ENCODE data around the gene TCOF1. TPM values are rescaled to one million over a fixed set of nuclear protein-coding genes. Genes with fewer than 3 reads are reported as not detected.

Gene TCOF1
- total and polyA plus RNA-seq, 2 of the 8 experiments (the other 6 are each of a cell fraction or from before 2014, with no cell fraction given): 35.9 to 170 TPM

DNA sequence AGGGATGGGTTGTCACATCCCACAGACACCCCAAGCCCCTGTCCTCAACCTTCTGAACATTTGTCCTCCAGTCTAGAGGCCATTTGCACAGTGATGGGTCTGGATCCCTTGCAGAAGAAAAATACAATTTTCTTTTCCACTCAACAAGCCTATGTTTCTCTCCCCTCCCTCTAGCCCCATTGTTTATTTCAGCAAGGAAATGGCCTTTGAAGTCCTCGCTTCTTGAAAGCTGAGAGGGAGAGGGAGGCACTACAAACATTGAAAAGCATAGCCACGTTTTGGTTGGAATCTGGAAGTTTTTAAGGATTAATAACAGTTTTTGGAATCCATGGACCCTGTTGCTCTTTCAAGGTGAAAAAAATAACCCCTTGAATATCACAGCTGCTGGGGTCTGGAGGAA lies 30.8 kb upstream of the TCOF1 start:
- H3K4me3 ChIP-seq (ENCODE audit: extremely low read depth in 1 of 4, insufficient read depth in 2 of 4, low read depth in 3 of 4, low read length in 4 of 4): no peak overlapping the region
- no peaks in the 10 kb centered on the region for H3K27me3 ChIP-seq (replicated peaks in 1 of 4; ENCODE audit: control insufficient read depth in 3 of 4, extremely low read depth in 1 of 4, insufficient read depth in 3 of 4, low read length in 3 of 4)
- no peaks in the 10 kb centered on the region for H3K4me1 ChIP-seq (replicated peaks in 1 of 4; ENCODE audit: control insufficient read depth in 3 of 4, insufficient read depth in 4 of 4, low read length in 3 of 4)
- no peaks in the 10 kb centered on the region for H3K36me3 ChIP-seq (ENCODE audit: control insufficient read depth in 2 of 4, insufficient read depth in 4 of 4, low read length in 3 of 4)
- H3K56ac ChIP-seq (replicated peaks; ENCODE audit: insufficient read length, low read depth, low read length): no peak overlapping the region
- no peak overlapping the region for H3K18ac ChIP-seq (ENCODE audit: extremely low read depth, low read length)
- no peaks in the 10 kb centered on the region for H3K79me2 ChIP-seq (ENCODE audit: control insufficient read depth in 1 of 2, insufficient read depth in 2 of 2, low read length in 2 of 2)
- no peak overlapping the region for H3K23ac ChIP-seq (ENCODE audit: insufficient read length)
- no peak overlapping the region for H2BK20ac ChIP-seq (ENCODE audit: low read length)
- no peak overlapping the region for H3K4ac ChIP-seq (replicated peaks; ENCODE audit: insufficient read length, low read depth, low read length)
- H4K91ac ChIP-seq (replicated peaks; ENCODE audit: insufficient read length, low read length): no peak overlapping the region
- WGBS, 2 experiments (ENCODE audit: extremely low coverage in 1 of 2, insufficient coverage in 1 of 2, insufficient read length in 1 of 2, insufficient replicate concordance in 2 of 2, low coverage in 1 of 2, low lambda C conversion rate in 2 of 2, missing lambda C conversion rate in 1 of 2): 76% methylated on average over 2 of the region's 2 CpGs; no CpG with 5 or more reads in 1 of the 2 experiments
- no peaks in the 10 kb centered on the region for H3K23me2 ChIP-seq (ENCODE audit: low read depth, low read length)
- no peaks in the 10 kb centered on the region for H3K9me3 ChIP-seq (ENCODE audit: insufficient read depth in 2 of 2, low read depth in 1 of 2, low read length in 1 of 2)
- FAIRE-seq (no peak), DNase-seq (ENCODE audit: low read depth in 1 of 2, low spot score in 2 of 2) (no peak)
- H4K8ac ChIP-seq (ENCODE audit: extremely low read depth, insufficient read depth, low read length): no peak overlapping the region
- H2AK5ac ChIP-seq (ENCODE audit: low read depth, low read length): no peak overlapping the region
- no peak overlapping the region for H4K5ac ChIP-seq (ENCODE audit: insufficient read length, low read depth, low read length)
- no peak overlapping the region for H2BK120ac ChIP-seq (replicated peaks; ENCODE audit: low read depth, low read length)
- H3K4me2 ChIP-seq (ENCODE audit: insufficient read depth in 1 of 2, low read depth in 2 of 2, low read length in 2 of 2): no peak overlapping the region
- H4K20me1 ChIP-seq (replicated peaks in 1 of 2; ENCODE audit: control insufficient read depth in 1 of 2, insufficient read depth in 2 of 2, low read length in 2 of 2): no peaks in the 10 kb centered on the region
- no peak overlapping the region for H2BK15ac ChIP-seq (ENCODE audit: low read length)
- no peak overlapping the region for H2BK5ac ChIP-seq (ENCODE audit: low read depth, low read length)
- H3K27ac ChIP-seq (ENCODE audit: low read depth, low read length): no peak overlapping the region
- CTCF ChIA-PET (ENCODE audit: partially characterized antibody): interaction anchor here (0.8 to 15.6 kb wide), 6 partner anchors 18 to 159 kb away, joined by 3 to 126 read pairs (median 3); no protein-coding TSS in a partner anchor
- POLR2A ChIA-PET (ENCODE audit: partially characterized antibody): no interaction called here
- H3K9ac ChIP-seq (replicated peaks in 1 of 4; ENCODE audit: extremely low read depth in 1 of 4, low read depth in 3 of 4, low read length in 3 of 4): no peak overlapping the region
- no peak overlapping the region for H2BK12ac ChIP-seq (ENCODE audit: low read depth, low read length)
- no peak overlapping the region for H2AFZ ChIP-seq (ENCODE audit: low read length)
- no peaks in the 10 kb centered on the region for H3K79me1 ChIP-seq (ENCODE audit: low read depth, low read length)
- no peak overlapping the region for H3K14ac ChIP-seq (ENCODE audit: insufficient read length)
- TF ChIP-seq SP2 (IDR thresholded peaks at IDR 0.05; ENCODE audit: low read length) (no peak), GABPA (IDR thresholded peaks at IDR 0.05; ENCODE audit: borderline replicate concordance, insufficient read depth, low read length) (no peak), CBX5 (IDR thresholded peaks at IDR 0.05; ENCODE audit: low read depth, low read length) (no peak)
- TF ChIP-seq, protein P1, sequence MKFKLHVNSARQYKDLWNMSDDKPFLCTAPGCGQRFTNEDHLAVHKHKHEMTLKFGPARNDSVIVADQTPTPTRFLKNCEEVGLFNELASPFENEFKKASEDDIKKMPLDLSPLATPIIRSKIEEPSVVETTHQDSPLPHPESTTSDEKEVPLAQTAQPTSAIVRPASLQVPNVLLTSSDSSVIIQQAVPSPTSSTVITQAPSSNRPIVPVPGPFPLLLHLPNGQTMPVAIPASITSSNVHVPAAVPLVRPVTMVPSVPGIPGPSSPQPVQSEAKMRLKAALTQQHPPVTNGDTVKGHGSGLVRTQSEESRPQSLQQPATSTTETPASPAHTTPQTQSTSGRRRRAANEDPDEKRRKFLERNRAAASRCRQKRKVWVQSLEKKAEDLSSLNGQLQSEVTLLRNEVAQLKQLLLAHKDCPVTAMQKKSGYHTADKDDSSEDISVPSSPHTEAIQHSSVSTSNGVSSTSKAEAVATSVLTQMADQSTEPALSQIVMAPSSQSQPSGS (IDR thresholded peaks at IDR 0.05; ENCODE audit: low read length): no peak
